Stimulated activated CD8-positive, alpha-beta memory T cell treated with anti-CD3 and anti-CD28 coated beads, Interleukin-15, amount 100 ng/mL, for 1 hour (primary cell): Measurements from ENCODE around the gene MID2.
"Not testable (repeated sequence)": the region's sequence is repeated elsewhere in the genome, so short reads cannot be mapped to it uniquely, and the experiment has no call there.

Experiments used
- DNase-seq: peaks from one replicate; pipeline ENCODE4 v3.0.0-alpha.2; 2020; ENCODE audit warnings: low read depth

MID2 gene

GRCh38 chrX:107842715-107843400, 17.2 kb downstream of the MID2 start:
- no peak for DNase-seq

DNA sequence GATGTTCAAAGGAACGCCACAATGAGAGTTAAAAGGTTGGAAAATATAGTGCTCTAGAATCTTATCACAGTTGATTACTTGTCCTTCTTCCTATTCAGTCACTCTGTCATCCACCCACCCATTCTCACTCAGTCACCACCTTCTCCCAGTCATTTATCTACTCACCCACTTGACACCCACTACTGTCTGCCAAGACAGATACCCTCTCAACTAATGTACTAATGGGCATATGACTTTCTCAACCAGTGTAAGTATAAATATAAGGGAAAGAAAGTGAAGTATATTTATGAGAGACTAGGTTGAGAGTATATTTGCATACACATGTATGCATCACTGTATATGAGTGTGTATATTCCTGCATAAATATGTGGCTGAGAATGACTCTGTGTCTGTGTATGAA, 20.0 kb downstream of the MID2 start:
- no peak for DNase-seq

GRCh38 chrX:107848591-107848990, 22.9 kb downstream of the MID2 start:
- no peak for DNase-seq

- no peak for DNase-seq
Observed at GRCh38 chrX:107849747-107850421, 24.2 kb downstream of the MID2 start.

DNA sequence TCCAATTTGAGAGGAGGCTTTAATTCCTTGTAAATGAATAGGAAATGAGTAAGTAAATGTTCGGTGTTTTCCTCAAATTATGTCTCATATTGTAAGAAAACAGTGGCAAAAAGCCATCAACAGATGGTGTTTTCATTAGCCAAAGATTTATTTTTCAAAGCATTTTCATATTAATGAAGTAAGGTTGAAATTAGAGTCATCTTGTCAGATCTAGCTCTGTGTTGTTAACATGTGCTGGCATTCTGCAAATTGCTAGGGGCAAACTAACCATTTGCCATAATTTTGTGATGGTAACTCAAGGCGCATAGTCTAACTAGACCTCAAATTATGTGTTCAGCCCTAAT, 24.7 kb downstream of the MID2 start:
- DNase-seq: no peak

GRCh38 chrX:107851215-107851614, 25.5 kb downstream of the MID2 start:
- no peak for DNase-seq

DNA sequence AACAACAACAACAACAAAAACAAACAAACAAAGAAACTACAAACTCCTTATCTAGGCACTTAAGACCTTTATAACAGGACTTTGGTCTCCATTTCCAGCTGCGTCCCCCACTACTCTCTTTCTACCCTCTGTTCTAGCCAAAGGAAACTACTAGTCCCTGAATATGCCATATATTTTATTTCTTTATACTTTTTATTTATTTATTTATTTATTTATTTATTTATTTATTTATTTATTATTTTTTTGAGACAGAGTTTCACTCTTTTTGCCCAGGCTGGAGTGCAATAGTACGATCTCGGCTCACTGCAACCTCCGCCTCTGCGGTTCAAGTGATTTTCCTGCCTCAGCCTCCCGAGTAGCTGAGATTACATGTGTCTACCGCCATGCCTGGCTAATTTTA, 26.0 kb downstream of the MID2 start:
- not testable (repeated sequence) for DNase-seq

- no peak for DNase-seq
Observed at GRCh38 chrX:107856289-107856688, 30.6 kb downstream of the MID2 start.

- DNase-seq: not testable (repeated sequence)
Observed at GRCh38 chrX:107857041-107857440, 31.4 kb downstream of the MID2 start.

DNA sequence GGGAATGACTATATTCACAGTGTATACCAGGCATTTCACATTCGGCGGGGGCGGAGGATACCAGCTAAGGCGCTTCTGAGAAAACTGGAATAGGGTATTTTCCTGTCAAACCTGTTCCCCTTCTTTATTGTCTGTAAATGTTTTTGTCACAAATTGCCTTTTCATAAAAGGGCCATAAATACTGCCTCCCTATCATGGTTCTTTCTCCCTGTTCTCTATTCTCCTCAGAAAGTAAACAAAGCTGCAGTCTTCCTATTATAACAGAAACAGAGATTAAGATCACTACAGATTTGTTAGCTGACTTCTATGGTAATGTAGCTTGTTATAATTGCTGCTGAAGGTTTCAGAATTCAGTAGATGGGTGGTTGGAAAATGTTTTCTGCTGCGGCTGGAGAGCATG, 32.2 kb downstream of the MID2 start:
- DNase-seq: no peak

- DNase-seq: no peak
Observed at GRCh38 chrX:107861056-107861455, 35.4 kb downstream of the MID2 start.

GRCh38 chrX:107871136-107871535, 45.5 kb downstream of the MID2 start:
- no peak for DNase-seq

DNA sequence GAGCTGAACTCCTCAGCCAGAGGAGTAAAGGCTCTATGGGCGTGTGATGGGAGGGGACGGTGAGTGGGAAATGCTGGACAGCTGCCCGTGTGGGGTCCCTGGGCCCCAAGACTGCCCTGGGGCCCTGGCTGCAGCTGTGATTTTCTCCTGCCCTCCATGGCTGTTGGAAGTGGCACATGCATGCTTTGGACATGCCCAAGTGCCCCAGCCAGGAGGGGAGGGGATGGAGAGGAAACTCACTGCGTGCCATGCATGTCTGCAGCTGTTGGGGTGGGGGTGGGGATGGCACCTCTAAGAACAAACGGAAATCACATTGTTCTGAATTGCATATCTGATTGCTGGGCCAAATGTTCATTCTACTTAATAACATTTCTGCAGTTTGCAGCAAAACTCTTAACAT, 52.4 kb downstream of the MID2 start:
- no peak for DNase-seq

DNA sequence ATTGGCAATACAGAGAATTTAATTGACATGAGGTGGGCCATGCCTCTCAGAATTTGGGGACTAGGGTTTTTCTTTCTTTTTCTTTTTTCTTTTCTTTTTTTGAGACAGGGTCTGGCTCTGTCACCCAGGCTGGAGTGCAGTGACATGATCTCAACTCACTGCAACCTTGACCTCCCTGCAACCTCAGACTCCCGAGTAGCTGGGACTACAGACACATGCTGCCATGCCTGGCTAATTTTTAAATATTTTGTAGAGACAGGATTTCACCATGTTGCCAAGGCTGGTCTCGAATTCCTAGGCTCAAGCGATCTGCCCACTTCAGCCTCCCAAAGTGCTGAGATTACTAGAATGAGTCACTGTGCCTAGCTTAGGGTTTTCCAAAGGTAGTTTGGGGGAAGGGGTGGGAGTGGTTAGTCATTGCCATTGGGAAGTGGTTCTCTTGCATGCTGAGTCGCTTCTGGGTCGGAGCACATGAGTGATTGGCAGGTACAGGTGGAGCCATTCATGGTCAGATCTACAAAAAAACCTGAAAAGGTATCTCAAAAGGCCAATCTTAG, 54.5 kb downstream of the MID2 start:
- no peak for DNase-seq

GRCh38 chrX:107894038-107894437, 68.4 kb downstream of the MID2 start:
- DNase-seq: no peak

DNA sequence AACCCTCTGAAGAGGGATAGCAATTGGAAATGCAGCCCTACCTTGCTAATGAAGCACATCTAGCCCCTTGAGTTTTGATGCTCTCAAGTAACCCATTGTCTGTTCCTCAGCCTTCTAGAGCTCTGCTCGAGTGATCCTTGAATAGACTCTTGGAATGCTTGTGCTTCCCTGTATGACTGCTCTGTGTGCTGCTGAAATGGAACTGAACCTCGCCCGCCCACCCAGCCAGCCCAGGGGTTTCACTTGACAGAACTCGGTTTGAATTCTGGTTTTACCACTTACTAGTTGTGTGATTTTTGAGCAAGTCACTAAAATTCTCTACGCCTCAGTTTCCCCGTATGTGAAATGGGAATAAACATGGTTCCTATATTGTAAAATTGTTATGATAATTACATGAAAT, 77.1 kb downstream of the MID2 start:
- DNase-seq: no peak

DNA sequence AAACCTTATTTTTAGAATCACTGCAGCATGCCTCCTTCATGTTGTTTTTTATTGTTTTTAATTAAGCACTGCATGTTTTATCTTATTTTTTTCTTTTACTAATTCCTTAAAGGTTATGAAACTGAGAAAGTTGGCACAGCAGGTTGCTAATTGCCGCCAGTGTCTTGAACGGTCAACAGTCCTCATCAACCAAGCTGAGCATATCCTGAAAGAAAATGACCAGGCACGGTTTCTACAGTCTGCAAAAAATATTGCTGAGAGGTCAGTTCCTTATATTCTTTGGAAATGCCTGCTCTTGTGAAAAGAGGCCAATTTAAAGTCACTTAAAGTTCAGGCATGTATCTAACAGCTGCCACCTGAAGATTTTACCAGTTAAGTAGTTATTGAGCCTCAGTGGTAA, 79.7 kb downstream of the MID2 start:
- no peak for DNase-seq

DNA sequence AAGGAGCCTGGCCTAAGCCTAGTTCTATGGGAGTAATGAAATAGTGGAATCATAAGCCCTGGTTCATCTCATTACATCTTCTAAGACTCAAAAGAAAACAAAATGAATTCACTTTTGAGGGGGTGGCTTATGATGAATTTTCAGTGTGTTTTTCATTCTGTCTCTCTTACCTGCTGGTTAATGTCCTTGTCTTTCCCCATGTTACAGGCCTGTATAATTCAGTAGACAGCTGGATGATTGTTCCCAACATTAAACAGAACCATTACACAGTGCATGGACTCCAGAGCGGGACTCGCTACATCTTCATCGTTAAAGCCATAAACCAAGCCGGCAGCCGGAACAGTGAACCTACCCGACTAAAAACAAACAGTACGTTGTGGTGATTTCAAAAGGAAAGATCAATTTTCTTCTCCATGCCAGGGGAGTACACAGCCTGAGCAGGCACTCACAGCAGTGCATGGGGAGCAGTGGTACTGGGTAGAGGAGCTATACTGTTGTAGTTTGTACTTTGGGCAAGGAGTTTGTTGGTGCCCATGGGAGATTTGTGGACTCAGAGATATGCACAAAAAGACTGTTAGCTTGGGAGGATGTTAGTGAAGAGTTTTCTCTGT, 98.6 kb downstream of the MID2 start:
- no peak for DNase-seq

DNA sequence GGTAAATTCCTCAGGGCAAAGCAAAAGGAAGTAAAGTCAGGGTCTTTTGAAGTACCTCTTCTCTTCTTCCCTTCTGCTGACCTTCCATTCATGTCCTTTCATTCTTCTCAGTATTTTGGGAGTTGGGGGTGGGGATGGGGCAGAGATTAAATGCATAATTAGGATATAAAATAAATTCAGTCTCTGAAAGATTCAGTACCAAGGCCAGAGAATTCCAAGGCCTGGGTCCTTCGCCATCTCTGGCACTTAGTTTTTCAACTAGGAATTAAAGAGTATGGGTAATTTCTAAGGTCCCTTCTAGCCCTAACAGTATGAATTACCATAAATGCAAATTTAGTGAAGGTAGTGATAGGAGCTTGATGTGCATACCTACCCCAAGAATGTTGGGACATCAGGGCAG, 108.6 kb downstream of the MID2 start:
- DNase-seq: no peak

- DNase-seq: no peak
Observed at GRCh38 chrX:107935200-107935599, 109.5 kb downstream of the MID2 start.

DNA sequence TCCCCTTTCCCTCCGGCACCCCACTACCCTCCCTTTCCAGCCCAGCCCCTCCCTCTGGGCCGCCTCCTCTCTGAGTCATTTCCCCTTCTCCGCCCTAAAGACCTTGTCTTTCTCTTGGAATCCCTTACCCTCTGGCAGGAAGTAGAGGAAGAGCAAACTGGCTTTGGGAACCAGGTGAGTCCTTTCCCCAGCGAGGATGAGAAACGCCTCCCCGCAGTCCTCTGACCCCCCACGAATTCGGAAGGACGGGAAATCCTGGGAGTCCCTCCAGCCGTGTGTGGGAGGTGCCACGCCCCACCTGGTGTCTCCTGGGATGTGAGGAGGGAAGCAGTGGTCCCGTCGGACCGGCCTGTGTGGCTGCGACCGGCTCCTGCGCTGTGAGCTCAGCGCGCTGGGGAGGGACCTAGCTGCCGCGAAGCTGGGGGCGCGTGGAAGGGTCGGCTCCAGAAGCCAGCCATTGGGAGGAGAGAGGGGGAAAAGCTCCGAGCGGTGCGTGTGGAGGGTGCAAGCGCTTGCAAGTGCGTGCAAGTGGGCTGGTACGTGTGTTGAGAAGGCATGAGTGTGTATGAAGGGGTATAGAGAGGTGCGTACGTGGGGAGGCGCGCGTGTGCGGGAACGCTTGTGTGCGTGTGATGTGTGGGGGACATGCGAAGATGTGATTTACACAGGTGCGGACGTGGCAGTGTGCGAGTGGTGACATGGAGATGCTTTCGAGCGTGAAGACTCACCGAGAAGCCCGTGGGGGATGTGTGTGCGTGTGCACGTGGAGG, 110.2 kb downstream of the MID2 start:
- no peak for DNase-seq

DNA sequence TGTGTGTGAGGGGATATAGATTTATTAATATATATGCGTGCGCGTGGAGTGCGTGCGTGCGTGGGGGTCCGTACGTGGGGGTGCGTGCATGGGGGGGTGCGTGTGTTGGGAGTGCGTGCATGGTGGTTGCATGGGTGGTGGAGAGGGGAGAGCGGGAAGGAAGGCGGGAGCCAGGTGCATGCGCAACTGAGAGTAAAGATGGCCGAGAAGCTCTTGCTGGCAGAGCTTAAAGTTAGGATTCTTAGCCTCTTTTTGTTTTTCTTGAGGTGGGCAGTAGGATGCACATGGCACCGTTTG, 110.7 kb downstream of the MID2 start:
- no peak for DNase-seq

DNA sequence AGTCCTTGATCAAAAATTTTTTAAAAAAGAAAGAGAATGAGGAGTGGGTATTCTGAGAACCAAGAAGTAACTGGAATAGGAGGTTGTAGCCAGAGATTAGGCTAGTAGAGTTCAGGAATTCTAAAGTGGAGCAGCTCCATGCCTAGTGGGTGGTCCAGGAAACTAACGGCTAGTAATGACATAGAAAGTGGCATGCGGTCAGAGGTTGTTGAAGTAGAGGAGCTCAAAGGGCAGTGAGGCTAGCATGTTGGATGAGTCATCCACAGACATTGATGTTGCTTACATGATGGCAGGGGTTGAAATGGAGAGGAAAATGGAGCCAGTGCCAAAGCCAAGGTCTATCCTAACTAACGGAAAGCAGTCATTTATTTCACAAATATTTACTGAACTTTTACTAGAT, 114.4 kb downstream of the MID2 start:
- no peak for DNase-seq
